Peyer's patch (tissue), 4 donors: ENCODE measurements around the gene RAB22A.
"Not testable (repeated sequence)": the region's sequence is repeated elsewhere in the genome, so short reads cannot be mapped to it uniquely, and the experiment has no call there.

Experiments
- POLR2A ChIP-seq, 2 donors: fragments of 450-650 bp; IDR thresholded peaks; one replicate each; pipeline ENCODE4 v1.5.1; 2017; ENCODE audit warnings: antibody characterized with exemption in 2 of 2, mild to moderate bottlenecking in 2 of 2, moderate library complexity in 2 of 2
- TF ChIP-seq, protein P1 (sequence below), 6 experiments: fragments of 450-650 bp in 4 of 6; fragments of 200-600 bp in 2 of 6; sonication (generic) in 1 of 6; IDR thresholded peaks; one replicate each; pipeline ENCODE4 v1.5.1; 2017 to 2019; ENCODE audit warnings: antibody characterized with exemption in 6 of 6, mild to moderate bottlenecking in 3 of 6, moderate library complexity in 1 of 6

- TF ChIP-seq, protein P1, sequence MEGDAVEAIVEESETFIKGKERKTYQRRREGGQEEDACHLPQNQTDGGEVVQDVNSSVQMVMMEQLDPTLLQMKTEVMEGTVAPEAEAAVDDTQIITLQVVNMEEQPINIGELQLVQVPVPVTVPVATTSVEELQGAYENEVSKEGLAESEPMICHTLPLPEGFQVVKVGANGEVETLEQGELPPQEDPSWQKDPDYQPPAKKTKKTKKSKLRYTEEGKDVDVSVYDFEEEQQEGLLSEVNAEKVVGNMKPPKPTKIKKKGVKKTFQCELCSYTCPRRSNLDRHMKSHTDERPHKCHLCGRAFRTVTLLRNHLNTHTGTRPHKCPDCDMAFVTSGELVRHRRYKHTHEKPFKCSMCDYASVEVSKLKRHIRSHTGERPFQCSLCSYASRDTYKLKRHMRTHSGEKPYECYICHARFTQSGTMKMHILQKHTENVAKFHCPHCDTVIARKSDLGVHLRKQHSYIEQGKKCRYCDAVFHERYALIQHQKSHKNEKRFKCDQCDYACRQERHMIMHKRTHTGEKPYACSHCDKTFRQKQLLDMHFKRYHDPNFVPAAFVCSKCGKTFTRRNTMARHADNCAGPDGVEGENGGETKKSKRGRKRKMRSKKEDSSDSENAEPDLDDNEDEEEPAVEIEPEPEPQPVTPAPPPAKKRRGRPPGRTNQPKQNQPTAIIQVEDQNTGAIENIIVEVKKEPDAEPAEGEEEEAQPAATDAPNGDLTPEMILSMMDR (IDR thresholded peaks at IDR 0.05): not testable (repeated sequence)
- not testable (repeated sequence) for TF ChIP-seq POLR2A (IDR thresholded peaks at IDR 0.05)
These were observed 104.7 kb downstream of the RAB22A start for GRCh38 chr20:58414216-58414615.
